ENCODE measurements around the gene LPAR3.

GRCh38 chr1:84892705-84893618, at the start of gene LPAR3:
- TF ChIP-seq CTCF (conservative IDR thresholded peaks at IDR 0.05; ENCODE audit: low read depth, low read length) (no peak), EZH2 (IDR thresholded peaks at IDR 0.05; ENCODE audit: borderline replicate concordance, low read depth, low read length, poor library complexity, severe bottlenecking) (peak; percentile 26)

All from A673 (cell line).